Measurements from ENCODE around the gene TMA7B.

Gene TMA7B

DNA sequence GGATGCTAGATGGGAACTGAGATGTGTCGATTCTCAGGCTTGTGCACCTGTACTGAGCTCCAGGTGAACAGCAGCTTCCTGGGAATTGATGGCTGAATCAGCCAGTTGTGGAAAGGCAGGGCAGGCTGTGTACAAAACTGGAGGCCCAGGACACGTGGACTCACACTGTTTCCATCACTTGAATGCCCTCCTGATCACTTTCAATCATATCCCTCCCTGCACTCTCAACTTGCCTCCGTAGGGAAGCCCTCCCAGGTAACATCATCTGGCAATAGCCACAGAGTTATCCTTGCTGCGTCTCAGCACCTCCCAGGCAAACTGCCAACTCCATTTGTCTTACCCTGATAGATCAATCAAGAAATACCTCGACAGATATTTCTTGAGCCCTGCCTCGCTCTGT, 44.6 kb downstream of the TMA7B start:
- DNase-seq, result no peak

- DNase-seq, result no peak
These were observed 46.4 kb downstream of the TMA7B start for GRCh38 chr22:40006641-40007040.

DNA sequence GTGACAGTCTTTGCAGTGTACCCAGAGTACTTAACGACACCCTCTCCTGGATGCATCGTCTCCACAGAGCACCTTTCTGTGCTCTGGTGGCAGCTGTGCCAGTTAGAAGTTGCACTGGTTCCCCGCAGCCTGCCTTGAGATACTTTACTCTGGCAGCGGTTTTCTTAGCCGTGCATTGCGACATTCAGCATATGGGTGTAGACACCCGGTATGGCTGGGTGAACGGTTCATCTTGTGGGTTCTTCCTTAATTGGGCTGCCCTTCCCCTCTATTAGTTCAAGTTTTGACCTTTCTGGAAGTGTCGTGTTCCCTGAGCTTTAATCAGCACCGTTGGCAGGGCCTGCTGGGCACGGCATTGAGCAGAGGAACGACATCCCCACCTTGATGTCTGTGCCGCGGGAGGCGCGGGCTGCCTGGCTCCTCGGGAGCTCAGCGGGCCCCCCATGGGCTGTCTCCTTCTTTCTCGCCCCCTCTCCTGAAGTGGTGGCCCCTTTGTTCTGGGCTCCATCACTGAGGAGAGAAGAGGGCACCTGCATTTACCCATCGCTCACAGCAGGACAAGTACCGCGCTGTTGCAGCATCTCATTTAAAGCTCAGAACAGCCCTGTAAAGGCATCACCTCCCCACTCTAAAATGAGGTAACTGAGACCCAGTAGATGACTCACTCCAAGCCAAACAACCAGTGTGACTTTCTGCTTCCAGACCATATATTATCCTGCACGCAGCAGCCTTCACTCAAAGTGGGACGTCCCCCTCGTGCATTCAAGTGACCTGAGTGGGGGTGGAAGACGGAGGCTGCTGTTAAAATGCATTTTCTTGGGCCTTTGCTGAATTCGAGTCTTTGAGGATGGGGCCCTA, 47.9 kb downstream of the TMA7B start:
- no peak for DNase-seq

DNA sequence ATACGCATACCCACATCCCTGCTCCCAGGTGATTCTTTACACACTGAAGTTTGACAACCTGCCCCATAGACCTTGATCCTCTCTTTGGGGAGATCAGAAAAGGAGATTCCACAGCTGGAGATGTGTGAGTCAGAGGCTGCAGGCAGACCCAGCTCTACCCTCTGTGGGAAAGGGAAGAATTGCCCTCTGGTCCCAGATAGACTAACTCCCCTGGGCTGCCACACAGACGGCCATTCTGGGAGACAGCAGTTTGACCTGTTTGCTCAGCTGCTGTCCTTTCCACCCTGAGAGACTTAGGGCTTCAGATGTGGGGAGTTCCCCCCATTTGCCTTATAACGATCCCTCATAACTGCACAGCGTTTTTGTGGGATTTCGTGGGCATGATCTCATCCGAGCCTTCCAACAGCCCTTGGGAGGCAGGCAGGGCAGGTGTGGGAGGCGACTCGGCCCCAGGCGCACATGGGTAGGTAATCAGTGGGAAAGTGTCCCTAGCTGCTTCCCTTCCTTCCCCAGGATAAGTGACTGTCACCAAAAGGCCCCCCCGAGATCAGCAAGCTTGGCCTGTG, 48.6 kb downstream of the TMA7B start:
- no peak for DNase-seq

GRCh38 chr22:40009292-40009774, 49.1 kb downstream of the TMA7B start:
- no peak for DNase-seq

DNA sequence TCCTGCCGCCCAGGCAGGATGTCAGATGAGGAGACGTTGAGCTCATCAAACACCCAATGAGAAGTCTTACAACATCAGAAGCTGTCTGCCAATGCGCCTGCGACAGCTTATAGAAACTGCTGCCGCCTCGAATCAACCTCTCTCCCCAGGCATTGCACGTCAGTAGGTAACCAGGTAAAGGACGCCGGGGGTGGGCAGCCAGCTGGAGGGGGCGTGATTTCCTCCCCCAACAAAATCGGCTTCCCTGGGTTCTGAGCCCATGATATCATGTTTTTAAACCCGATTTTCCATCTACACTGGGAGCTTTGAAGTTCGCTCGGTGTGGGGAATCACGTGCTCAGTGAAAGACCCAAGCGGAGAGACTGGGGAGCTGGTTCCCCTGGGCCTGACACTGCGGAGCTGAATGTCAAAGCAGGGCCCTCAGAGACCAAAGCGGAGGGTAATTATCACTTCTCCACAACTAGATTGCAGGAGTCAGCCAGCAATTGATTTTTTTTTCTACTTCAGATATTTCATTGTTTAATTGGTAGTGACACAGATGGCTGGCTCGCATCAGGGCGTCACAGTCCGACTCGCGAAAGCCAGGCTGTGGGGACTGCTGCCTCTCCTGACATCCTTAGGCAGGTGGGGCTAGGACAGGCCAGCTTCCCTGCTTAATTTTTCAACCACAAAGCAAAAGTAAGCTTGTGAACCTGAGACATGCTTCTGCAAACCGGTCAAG, 49.9 kb downstream of the TMA7B start:
- no peak for DNase-seq

- DNase-seq, result no peak
These were observed 50.5 kb downstream of the TMA7B start for GRCh38 chr22:40010746-40011145.

Measured in NCI-H526 treated with DMSO at 0.1 percent for 48 hours (cell line).